ENCODE data around the gene OR1F1.

- no peak for TF ChIP-seq CTCF (IDR thresholded peaks at IDR 0.05)
- no peak for TF ChIP-seq POLR2A (IDR thresholded peaks at IDR 0.05)
- TF ChIP-seq POLR2AphosphoS5 (IDR thresholded peaks at IDR 0.05), result no peak
Observed at GRCh38 chr16:3187798-3188674, at the start of gene OR1F1.
